Thoracic aorta (tissue), 2 donors: ENCODE results near the gene CLDN9. TPM values are rescaled to one million over a fixed set of nuclear protein-coding genes. Genes with fewer than 3 reads are reported as not detected.
A peak's percentile ranks its signal among the peaks of the same experiment; 100 is the strongest.

ENCODE experiments used
- ATAC-seq: fragments of 150-250 bp; one replicate; pipeline ENCODE4 v1.8.0; 2017; ENCODE audit warnings: low read depth; ENCODE audit not compliant: insufficient number of reproducible peaks, low FRiP score
- DNase-seq: peaks from one replicate; pipeline ENCODE4 v3.0.0-alpha.2; 2020; ENCODE audit warnings: low spot score
- H3K27ac ChIP-seq, 2 donors: fragments of 200-600 bp; sonication (generic); 1 replicate in 1 of 2; 2 replicates in 1 of 2; pipeline ENCODE4 v1.5.1; 2016; ENCODE audit warnings: mild to moderate bottlenecking in 2 of 2, moderate library complexity in 2 of 2
- H3K27me3 ChIP-seq: fragments of 200-600 bp; sonication (generic); replicated peaks from 2 replicates; pipeline ENCODE4 v1.6.0; 2016; ENCODE audit warnings: mild to moderate bottlenecking; ENCODE audit not compliant: insufficient read depth
- H3K36me3 ChIP-seq: fragments of 200-600 bp; sonication (generic); one replicate; pipeline ENCODE4 v1.5.1; 2016
- H3K4me1 ChIP-seq, 2 donors: fragments of 200-600 bp; sonication (generic); 1 replicate in 1 of 2; 2 replicates in 1 of 2; pipeline versions ENCODE4 v1.5.1 to v1.6.0; 2016; ENCODE audit warnings: low read depth in 2 of 2, mild to moderate bottlenecking in 1 of 2; ENCODE audit not compliant: control insufficient read depth in 1 of 2
- H3K4me3 ChIP-seq: fragments of 200-600 bp; sonication (generic); 2 replicates; pipeline ENCODE4 v1.5.1; 2016; ENCODE audit warnings: mild to moderate bottlenecking
- H3K9me3 ChIP-seq: fragments of 200-600 bp; sonication (generic); 2 replicates; pipeline ENCODE4 v1.5.1; 2016
- CTCF ChIP-seq: fragments of 200-600 bp; sonication (generic); IDR thresholded peaks from one replicate; pipeline ENCODE4 v1.5.1; 2019; ENCODE audit warnings: antibody characterized with exemption
- total RNA-seq, 2 donors: library from RNA; depleted of rRNA; stranded (reverse); fragments of >200 nt; gene quantifications; one replicate each; pipeline versions ENCODE4 v1.1.0 to v1.2.3, GENCODE V29; 2016

Gene CLDN9
- total RNA-seq, 2 donors from 2014 or later, result 1.5 TPM; not detected in 1

- no peaks in the 10 kb centered on the region for H3K9me3 ChIP-seq
- ATAC-seq, result no peak
- no peak for DNase-seq
- no peak for TF ChIP-seq CTCF
- H3K4me1 ChIP-seq, result peaks cover 0 to 35% of the 10 kb centered on the region in 2 donors
- H3K36me3 ChIP-seq, result no peaks in the 10 kb centered on the region
- H3K27ac ChIP-seq, result peak within 1 kb of the TSS; percentile 94 to 100
- H3K27me3 ChIP-seq, result no peaks in the 10 kb centered on the region
- peak within 1 kb of the TSS; percentile 98 for H3K4me3 ChIP-seq
Observed at GRCh38 chr16:3020247-3020603, 7.5 kb downstream of the CLDN9 start, which contains the start of gene TNFRSF12A. TSS of gene TNFRSF12A (plus strand) at chr16:3020368. CDS start at chr16:3020398, 30 bp downstream.

GRCh38 chr16:3020604-3021448 is 8.1 kb downstream of the CLDN9 start:
- TF ChIP-seq CTCF, result no peak
- Histone ChIP-seq H3K27ac (peak overlapping the region; percentile 94 to 100), H3K36me3 (peaks cover 2% of the 10 kb centered on the region), H3K4me3 (peak overlapping the region; percentile 98), H3K27me3 (no peaks in the 10 kb centered on the region), H3K9me3 (no peaks in the 10 kb centered on the region), H3K4me1 (peaks cover 0 to 39% of the 10 kb centered on the region in 2 donors)
- peak; percentile 76 for DNase-seq
- ATAC-seq, result peak; percentile 52

GRCh38 chr16:3021449-3022207 is 8.9 kb downstream of the CLDN9 start:
- H3K36me3 ChIP-seq, result peaks cover 10% of the 10 kb centered on the region
- peak overlapping the region; percentile 94 to 100 for H3K27ac ChIP-seq
- H3K4me1 ChIP-seq, result peaks cover 0 to 39% of the 10 kb centered on the region in 2 donors
- peak; percentile 6 for TF ChIP-seq CTCF
- H3K4me3 ChIP-seq, result peak overlapping the region; percentile 98
- H3K9me3 ChIP-seq, result no peaks in the 10 kb centered on the region
- ATAC-seq (peak; percentile 30), DNase-seq (peak; percentile 75)
- H3K27me3 ChIP-seq, result no peaks in the 10 kb centered on the region

- peak; percentile 36 for ATAC-seq
- Histone ChIP-seq H3K9me3 (no peaks in the 10 kb centered on the region), H3K27me3 (no peaks in the 10 kb centered on the region), H3K36me3 (peaks cover 12% of the 10 kb centered on the region), H3K27ac (peak overlapping the region; percentile 94 to 100), H3K4me1 (peaks cover 0 to 39% of the 10 kb centered on the region in 2 donors), H3K4me3 (peak overlapping the region; percentile 98)
- peak; percentile 78 for DNase-seq
- no peak for TF ChIP-seq CTCF
Observed at GRCh38 chr16:3022208-3022683, 9.5 kb downstream of the CLDN9 start.
